ENCODE data around the gene TEX35.

- TF ChIP-seq SIN3A (IDR thresholded peaks at IDR 0.05; ENCODE audit: borderline replicate concordance, insufficient read depth, low read length) (no peak), TAF1 (IDR thresholded peaks at IDR 0.05; ENCODE audit: borderline replicate concordance, insufficient read depth, low read length) (no peak), POLR2AphosphoS5 (IDR thresholded peaks at IDR 0.05; ENCODE audit: low read depth, low read length) (no peak)
- TF ChIP-seq, protein P1, sequence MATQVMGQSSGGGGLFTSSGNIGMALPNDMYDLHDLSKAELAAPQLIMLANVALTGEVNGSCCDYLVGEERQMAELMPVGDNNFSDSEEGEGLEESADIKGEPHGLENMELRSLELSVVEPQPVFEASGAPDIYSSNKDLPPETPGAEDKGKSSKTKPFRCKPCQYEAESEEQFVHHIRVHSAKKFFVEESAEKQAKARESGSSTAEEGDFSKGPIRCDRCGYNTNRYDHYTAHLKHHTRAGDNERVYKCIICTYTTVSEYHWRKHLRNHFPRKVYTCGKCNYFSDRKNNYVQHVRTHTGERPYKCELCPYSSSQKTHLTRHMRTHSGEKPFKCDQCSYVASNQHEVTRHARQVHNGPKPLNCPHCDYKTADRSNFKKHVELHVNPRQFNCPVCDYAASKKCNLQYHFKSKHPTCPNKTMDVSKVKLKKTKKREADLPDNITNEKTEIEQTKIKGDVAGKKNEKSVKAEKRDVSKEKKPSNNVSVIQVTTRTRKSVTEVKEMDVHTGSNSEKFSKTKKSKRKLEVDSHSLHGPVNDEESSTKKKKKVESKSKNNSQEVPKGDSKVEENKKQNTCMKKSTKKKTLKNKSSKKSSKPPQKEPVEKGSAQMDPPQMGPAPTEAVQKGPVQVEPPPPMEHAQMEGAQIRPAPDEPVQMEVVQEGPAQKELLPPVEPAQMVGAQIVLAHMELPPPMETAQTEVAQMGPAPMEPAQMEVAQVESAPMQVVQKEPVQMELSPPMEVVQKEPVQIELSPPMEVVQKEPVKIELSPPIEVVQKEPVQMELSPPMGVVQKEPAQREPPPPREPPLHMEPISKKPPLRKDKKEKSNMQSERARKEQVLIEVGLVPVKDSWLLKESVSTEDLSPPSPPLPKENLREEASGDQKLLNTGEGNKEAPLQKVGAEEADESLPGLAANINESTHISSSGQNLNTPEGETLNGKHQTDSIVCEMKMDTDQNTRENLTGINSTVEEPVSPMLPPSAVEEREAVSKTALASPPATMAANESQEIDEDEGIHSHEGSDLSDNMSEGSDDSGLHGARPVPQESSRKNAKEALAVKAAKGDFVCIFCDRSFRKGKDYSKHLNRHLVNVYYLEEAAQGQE (IDR thresholded peaks at IDR 0.05; ENCODE audit: insufficient read depth in 1 of 2, low read depth in 2 of 2, low read length in 2 of 2), result no peak
These were observed 48.3 kb upstream of the TEX35 start for GRCh38 chr1:178464566-178464965.
